SHP77 (cell line): ENCODE data around the gene MAML3.

Experiments
- DNase-seq, 2 experiments: peaks; one replicate each; lab custom pipeline; 2025; lab: John Stamatoyannopoulos, UW

The MAML3 gene

DNA sequence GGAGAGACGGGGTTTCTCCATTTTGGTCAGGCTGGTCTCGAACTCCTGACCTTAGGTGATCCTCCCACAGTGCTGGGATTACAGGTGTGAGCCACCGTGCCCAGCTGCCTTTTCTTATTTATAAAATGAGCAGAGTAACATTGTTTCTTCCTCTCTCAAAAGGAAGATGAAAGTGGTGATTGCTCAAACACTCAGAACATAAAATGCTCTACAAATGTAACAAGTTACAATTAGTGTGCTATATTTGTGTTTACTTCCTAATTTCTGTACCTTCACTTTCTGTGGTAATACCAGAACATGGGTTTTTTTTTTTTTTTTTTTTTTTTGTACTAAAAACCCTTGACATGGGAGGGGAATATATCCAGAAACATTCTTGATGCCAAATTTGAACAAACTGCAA is 290.5 kb downstream of the MAML3 start:
- no peak for DNase-seq

DNA sequence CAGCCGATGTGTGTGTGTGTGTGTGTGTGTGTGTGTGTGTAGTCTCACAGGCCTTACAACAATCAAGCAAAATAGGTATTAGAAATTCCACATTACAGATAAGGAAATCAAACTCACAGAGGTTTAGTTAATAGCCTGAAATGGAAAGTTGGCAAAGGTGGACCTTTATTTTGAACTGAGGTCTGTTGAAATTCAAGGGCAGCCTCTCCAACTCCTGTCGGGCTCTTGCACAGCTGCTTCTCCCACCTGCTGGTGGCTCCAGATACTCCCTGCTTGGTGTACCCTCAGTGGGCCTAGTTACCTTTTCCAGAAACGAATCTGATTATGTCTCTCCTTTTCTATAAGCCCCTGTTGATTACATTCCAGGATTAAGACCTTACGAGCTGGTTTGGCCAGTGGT is 292.5 kb downstream of the MAML3 start:
- DNase-seq: no peak

DNA sequence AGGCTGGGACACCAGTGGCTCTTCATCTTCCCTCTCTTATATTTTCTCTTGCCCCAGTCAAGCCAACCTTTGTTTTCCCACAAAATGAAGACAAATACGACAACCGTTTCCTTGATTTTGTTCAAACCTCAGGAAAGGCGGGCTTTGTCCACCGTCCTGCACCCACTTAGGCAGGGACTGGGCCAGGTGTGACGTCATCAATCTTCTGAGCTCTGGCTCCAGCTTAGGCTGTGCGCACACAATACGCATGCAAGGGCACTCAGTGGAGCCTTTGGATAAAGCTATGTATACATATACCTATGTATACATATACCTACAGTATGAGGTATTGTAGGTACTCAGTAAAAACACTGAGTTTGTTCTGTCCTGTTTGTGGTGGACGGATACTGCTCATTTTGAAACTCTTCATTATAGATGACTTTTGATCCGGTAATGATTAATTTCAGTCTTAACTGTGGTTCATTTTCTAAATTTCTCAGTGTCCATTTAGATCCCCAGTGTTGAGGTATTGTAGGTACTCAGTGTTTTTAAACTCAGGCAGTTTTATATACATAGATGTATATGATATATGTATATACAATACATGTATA is 293.5 kb downstream of the MAML3 start:
- no peak for DNase-seq

DNA sequence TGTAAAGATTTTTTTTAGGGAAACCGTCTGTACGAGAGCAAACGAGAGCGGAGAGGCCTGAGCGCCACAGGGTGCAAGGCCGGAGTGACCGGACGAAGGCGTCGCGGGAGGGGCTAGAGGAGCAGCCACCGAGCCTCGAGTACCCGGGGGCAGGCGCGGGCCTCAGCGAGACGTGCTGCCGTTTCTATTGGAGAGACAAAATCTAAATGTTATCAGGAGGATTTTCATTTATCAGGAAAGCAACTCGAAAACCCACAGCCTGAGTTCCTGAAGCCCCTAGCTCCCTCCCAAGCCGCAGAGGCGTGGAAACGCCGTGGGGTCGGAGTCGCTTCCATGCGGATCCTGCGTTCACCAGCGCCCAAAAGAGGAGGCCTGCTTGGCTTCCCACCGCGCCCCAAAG is 294.1 kb downstream of the MAML3 start:
- no peak for DNase-seq

DNA sequence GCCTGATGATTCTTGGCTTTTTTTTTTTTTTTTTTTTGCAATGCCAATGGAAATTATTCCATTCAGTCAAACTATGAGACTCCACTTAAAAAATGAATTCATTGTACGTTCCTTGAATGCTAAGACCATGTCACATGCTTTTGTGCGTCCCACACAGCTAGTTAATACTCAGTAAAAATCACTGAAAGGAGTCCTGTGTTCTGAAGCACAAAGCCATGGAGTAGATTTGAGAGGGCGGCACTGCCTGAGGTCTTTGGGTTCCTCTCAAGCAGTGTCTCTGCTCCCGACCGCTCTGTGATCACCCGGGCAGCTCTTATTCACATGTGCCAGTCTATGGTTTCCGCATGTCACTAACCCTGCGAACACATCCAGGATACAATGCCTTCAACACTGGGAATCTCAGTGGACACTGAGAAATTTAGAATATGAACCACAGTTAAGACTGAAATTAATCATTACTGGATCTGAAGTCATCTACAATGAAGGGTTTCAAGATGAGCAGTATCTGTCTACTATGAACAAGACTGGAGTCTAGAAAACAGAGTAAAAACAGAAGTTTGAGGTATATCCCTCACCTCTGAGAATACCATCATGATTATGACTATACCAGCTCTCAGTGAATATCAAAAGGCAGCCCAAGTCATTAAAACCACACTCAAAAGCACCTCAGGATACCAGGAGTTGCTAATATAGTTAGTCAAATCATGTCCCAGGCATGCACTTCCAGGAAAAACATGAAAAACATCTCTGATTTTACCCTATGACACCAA is 295.4 kb downstream of the MAML3 start:
- no peak for DNase-seq

DNA sequence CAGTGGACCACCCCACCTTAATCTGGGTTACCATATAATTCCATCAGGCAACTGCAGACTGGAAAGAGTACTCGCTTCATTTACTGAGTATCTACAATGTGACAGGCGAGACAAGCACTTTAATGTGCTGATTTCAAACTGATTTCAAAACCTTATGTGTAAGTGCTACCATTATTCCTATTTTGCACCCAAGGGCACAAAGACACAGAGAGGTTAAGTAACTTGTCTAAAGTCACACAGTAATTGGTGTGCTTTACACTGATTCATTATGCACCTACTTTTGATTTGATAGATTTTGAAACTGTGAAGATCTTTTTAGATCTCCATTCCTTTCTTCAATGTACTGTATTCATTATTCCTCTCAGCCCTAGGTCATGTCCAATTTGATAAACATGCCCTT is 296.0 kb downstream of the MAML3 start:
- DNase-seq: no peak

DNA sequence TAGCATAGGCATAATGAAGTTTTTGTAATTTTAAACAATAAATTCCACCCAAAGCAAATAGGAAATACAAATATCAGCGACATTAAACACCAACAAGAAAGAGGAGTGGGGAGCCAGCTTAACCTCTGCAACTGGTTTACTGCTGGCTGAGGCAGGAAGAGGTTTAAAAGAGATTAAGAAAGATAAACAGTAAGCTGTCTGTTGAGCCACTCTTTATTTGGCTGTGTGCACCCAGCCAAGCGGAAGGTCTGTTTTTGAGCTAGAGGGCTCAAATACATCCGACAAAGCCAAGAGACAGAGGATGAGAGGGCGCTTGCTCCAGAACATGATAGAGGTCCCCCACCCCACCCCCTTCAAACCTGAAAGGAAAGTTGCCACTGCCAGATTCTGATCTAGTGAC is 297.0 kb downstream of the MAML3 start:
- DNase-seq: peak in 1 of 2 experiments; percentile 42

DNA sequence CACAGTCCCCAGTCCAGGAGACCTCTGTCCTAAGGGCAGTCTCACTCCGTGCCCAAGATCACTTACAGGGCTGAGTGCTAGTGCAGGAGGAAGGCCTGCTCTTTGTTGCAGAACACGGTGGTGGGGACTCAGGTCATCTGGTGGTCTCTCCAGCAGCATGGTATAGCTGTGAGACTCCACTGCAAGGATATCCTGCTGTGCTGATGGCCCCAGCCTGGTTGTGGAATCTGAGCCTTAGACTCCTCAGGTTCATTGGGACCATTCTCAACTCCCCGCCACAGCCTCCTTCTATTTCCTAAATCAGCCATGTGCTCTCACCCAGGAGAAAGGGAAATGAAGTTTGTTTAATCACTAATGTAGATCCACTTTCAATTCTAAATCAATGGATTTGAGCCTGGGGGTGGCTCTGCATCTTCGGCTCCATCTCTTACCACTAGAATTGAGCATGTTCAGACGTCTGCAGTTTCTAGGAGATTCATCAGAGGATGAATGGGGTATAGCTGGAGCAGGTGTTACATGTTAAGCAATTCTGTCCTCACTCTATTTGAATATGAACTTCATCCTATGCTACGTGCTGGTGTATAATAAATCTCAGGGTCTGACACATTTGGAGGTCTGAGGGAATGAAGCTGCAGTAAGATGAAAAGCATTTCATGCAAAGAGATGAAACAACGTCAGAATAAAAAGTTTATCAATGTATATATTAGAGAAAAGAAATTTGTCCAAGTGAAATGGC is 299.1 kb downstream of the MAML3 start:
- peak in 1 of 2 experiments; percentile 29 for DNase-seq

DNA sequence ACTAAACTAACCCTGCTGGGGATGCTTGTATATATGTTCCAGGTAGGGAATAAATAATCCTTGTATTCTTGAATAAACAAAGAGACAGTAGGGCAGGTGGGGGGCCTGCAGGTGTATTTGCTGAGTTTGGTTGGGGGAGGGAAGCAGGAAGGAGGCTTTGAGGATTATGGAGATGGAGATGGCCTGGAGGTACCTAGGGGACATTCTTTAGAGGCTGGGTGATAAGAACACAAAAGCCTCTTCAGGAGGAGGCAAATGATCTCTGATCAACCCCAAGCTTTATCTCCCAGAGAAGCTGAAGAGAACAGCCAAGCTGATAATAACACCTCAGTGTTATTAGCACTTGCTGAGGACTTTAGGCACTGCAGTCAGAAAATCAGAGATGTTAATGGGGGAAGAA is 300.7 kb downstream of the MAML3 start:
- DNase-seq: no peak

DNA sequence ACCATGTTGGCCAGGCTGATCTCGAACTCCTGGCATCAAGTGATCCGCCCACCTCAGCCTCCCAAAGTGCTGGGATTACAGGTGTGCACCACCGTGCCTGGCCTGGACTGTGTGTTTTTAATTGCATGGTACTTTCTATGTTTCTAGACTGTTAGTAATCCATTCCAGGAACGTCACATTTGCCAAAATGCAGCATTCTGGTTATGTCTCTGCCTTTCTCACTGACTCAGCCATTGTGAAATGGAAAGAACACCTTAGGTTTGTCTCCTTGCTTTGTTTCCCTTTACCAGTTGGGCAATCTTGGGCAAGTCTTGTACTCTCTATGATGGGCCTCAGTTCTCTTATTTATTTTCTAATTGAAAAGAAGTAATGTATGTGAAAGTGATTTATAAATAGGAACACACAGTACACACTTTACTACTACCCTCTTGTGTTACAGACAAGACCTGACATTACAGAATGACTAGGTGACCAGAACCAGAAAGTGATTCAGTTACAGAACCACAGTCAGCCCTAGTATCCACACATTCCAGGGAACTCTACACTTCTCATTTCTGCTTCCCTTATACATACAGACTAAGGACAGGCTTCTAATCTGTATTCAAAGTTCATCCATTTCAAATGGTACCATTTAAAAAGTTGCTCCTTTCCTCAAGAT is 301.2 kb downstream of the MAML3 start:
- no peak for DNase-seq

DNA sequence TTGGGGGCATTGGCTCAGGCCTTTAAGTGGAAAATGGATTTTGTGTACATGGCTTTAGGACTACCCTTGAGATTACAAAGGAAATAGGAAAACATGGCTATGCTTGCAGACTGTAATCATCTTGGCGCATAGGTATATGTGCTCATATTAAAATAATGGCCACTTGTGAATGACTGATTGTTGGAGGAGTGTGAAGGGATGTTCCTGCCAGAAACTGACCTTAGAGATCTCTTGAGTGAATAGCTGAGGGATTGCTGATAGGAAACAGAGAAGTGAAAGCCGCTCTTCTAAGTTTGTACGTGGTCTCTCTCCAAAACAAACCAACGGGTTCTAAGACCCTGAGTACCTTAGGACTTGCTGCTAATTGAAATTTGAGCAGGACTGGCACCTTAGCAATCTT is 302.3 kb downstream of the MAML3 start:
- no peak for DNase-seq

DNA sequence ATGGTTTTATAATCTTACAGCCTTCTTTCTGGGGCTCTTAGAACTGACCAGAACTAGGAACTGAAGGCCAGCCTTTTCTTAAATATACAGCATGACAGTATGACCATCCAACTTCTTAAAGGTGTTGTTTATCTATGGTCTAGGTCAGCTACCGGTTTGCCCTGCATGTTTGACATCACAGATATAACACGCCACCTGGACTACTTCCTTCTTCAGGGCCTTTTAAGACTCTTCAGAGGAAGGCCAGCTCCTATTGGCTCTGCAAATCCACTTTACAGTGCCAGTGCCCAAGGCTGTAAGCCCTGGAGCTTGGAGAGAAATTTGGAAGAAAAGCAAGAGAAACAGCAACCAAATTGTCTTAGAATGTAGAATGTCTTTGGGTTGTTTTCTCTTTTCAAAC is 302.9 kb downstream of the MAML3 start:
- DNase-seq: no peak

DNA sequence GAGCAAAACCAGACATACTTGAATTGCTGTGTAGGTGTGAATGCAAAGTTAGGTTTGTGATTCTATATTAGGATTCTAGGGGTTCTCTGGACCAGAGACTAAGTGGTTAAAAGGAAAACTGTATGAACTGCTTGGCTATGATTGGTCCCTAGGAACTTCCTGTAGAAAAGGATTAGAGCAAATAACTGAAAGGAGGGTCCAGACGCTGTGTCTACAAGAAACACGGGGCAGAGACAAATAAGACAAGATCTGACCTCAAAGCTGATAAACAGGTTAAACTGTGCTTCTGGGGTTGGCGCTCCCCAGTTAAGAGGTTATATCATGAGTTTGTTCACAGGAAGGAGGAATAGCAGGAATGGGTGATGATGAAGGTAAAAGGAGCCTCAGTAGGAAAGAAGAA is 304.8 kb downstream of the MAML3 start:
- no peak for DNase-seq

DNA sequence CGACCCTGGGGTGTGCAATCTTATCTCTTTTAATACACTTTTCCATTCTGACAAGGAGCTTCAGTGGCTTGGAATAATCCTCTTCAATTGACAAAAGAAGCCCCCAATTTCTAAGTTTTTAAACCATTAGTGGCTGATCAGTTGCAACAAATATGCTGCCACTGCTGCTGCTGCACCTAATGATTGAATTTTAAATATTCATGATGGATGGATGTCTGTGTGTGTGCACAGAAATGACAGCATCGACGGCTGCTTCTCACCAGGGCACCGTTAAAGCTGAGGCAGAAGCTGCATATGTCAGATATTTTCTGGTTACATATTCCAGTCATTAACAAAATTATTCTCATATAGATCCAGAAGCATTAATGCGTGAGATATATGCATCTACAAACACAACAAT is 306.0 kb downstream of the MAML3 start:
- no peak for DNase-seq

DNA sequence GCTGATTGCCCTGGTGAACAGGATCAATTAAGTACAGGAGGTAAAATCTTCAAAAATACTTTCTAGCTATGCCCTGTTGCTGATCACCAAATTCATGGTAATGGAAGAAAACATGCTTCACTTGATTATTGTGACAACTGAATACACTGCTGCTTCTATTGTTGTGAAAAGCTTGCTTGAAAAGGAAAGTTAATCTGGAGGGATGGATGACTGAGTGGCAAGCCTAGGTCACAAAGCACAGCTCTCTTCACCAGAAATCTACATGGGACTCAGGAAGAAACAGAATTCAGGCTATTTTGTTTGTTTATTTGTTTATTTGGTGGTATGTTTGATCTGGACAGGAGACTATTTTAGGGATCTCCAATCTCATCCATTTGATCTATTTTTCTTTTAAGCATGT is 306.4 kb downstream of the MAML3 start:
- no peak for DNase-seq

DNA sequence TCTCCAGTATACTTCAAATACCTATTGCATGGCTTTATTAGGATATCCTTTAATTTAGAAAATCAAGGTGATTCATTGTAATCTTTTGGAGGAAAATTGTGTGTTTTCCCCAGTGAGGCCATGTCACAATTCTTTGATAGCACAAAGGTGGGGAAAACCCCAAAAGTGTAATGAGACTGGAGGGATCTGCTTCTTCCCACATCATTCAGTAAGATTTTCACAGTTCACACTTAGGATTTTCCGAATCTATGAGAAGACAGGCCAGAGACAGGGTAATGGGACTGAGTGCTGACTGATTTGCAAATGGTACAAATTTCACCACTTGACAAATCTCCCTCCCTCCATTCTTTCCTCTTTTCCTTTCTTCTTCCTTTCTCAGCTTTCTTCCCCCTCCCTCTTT is 307.2 kb downstream of the MAML3 start:
- no peak for DNase-seq

DNA sequence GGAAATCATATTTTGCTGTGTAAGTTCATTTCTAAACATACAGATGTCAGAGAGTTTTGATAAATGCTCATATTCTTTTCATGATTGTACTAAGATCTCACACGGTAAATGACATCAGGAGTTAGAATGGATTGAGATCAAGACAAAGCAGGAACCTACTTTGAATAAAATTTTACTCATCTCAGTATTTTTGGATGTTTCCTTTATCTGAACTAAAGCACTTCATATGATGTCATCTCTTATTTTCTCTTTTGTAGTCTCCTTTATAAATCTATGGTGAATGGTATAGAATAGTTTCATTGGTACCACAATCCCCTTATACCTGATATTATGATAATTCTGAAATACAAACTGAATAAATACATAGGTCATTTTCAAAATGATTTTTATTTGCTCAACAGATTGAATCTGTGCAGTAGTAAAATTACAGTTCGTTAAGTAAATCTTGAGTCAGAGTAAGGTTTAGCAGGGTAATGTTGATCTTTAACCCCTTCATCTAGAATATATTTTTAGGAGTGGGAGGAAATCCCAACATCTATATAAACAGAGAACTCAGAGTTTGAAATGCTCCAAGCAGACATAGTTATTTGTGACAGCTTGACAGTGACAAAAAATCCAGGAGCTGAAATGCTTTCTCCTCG is 308.4 kb downstream of the MAML3 start:
- DNase-seq: no peak

DNA sequence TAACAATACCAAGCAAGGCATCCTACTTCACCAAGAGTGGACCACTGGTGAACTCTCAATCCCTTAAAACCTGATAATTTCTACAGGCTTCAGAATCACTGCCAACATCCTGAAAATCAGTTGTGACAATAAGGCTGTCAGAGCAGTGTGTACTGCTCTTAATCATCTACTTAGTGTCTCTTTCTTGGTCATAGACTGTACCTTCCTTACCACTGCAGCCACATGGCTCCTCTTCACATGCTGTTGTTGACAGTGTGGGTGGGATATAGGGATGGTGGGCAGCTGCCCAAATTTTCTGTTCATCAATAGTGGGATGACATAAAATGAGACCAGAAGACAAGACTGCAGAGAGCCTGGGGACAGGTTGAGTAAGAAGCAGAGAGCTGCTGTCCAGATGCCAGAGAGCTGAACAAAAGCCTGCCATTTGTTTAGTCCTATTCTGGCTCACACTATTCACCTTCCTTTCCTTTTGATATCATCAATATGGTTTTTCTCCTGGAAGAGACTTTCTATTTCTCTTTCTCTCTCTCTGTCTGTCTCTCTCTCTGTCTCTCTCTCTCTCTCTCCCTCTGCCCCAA is 309.4 kb downstream of the MAML3 start:
- DNase-seq: no peak

DNA sequence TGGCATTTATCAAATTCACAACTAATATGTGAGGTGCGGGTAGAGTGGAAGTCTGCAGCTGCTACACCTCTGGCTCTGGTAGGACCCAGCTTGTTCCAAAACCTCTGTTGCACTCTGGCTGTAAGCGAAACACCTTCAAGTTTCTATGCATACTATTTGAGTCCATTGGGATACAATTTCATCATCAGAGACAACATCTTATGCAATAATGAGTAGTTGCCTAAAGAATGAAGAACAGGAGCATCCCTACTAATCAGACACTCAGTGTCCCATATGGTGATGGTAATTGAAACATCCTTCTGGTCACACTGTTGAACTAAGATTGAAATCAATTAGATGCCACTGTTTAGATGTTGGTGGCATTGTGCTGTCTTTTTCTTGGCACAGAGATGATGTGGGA is 309.9 kb downstream of the MAML3 start:
- DNase-seq: no peak

DNA sequence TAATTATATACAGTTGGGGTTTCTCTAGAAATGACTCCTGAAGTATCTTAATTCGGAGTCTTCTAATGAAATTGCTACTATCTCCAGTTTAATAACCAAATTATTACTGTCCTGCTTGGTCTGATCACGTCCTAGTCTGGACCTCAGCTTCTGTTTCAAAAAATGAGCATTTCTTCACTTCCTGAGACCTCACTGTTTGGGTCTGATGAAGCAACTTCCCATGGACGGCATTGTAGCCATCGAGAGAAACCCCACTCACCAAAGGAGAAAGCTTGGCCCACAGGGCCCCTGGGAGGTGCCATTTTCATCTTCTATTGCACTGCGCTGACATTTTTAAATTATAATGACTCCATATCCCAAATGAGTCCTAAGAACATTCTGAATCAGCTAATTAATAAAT is 310.3 kb downstream of the MAML3 start:
- DNase-seq: no peak

DNA sequence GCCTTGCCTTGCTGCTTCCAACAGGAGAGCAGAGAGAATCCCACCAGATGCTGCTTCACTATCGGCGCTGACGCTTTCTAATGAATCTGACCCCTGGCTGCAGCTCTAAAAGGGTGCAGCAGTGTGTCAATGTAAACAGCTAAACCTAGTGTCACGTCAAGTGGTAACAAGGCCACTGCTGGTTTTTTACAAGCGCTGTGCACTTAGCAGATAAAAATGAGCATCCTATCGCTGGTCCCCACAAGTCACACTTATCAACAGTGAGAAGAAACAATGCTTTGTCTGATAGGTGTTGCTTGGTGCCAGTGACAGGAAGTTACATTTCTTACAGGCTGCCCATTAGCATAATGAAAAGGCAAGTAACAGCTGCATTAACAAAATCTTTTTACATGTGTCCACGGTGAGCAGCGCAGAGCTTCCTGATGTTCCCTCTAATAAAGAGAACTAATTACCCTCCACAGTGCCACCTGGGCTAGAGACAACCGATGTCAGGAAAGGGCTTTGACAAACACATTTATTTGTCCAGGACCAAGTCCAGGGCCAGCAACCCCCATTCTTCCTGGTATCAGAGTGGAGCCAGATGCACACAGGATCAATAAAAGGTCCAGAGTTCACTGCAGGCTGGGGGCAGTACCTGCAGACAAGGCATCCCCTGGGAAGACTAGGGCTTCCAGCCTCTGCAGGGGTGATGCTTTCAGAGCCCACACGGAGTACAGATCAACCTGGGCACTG is 312.4 kb downstream of the MAML3 start:
- DNase-seq: peak; percentile 61 to 70
